Activated naive CD8-positive, alpha-beta T cell (primary cell): ENCODE data around the gene TNRC6B.
A peak's percentile ranks its signal among the peaks of the same experiment; 100 is the strongest.

Experiments
- H3K27ac Mint-ChIP-seq: one replicate; pipeline ENCODE4 v1.8.0; 2021; ENCODE audit warnings: mixed read lengths
- H3K27me3 Mint-ChIP-seq: one replicate; pipeline ENCODE4 v1.8.0; 2021; ENCODE audit warnings: mixed read lengths
- H3K36me3 Mint-ChIP-seq: one replicate; pipeline ENCODE4 v1.8.0; 2021; ENCODE audit warnings: mixed read lengths
- H3K4me1 Mint-ChIP-seq: one replicate; pipeline ENCODE4 v1.8.0; 2021; ENCODE audit warnings: low read depth, mixed read lengths
- H3K4me3 Mint-ChIP-seq: one replicate; pipeline ENCODE4 v1.8.0; 2021; ENCODE audit warnings: mild to moderate bottlenecking, mixed read lengths
- H3K9me3 Mint-ChIP-seq: one replicate; pipeline ENCODE4 v1.8.0; 2021; ENCODE audit warnings: low read depth, mixed read lengths

The TNRC6B gene

GRCh38 chr22:40322818-40323447, 145.2 kb downstream of the TNRC6B start:
- peaks cover 68% of the 10 kb centered on the region for H3K4me1 Mint-ChIP-seq
- H3K36me3 Mint-ChIP-seq, result peaks cover 19% of the 10 kb centered on the region
- no peaks in the 10 kb centered on the region for H3K9me3 Mint-ChIP-seq
- H3K4me3 Mint-ChIP-seq, result no peak overlapping the region
- H3K27me3 Mint-ChIP-seq, result no peaks in the 10 kb centered on the region
- peak overlapping the region; percentile 90 for H3K27ac Mint-ChIP-seq

GRCh38 chr22:40323681-40324171, 146.0 kb downstream of the TNRC6B start:
- no peaks in the 10 kb centered on the region for H3K9me3 Mint-ChIP-seq
- H3K36me3 Mint-ChIP-seq, result peaks cover 17% of the 10 kb centered on the region
- peaks cover 76% of the 10 kb centered on the region for H3K4me1 Mint-ChIP-seq
- peak overlapping the region; percentile 90 for H3K27ac Mint-ChIP-seq
- peak overlapping the region; percentile 76 for H3K4me3 Mint-ChIP-seq
- no peaks in the 10 kb centered on the region for H3K27me3 Mint-ChIP-seq

- Mint-ChIP-seq H3K36me3 (peaks cover 17% of the 10 kb centered on the region), H3K27ac (peak overlapping the region; percentile 90), H3K27me3 (no peaks in the 10 kb centered on the region), H3K4me3 (peak overlapping the region; percentile 76), H3K4me1 (peaks cover 86% of the 10 kb centered on the region), H3K9me3 (no peaks in the 10 kb centered on the region)
Observed at GRCh38 chr22:40324468-40325305, 147.0 kb downstream of the TNRC6B start.

GRCh38 chr22:40325315-40325714, 147.6 kb downstream of the TNRC6B start:
- H3K27me3 Mint-ChIP-seq, result no peaks in the 10 kb centered on the region
- H3K36me3 Mint-ChIP-seq, result peaks cover 17% of the 10 kb centered on the region
- peaks cover 92% of the 10 kb centered on the region for H3K4me1 Mint-ChIP-seq
- peak overlapping the region; percentile 90 for H3K27ac Mint-ChIP-seq
- peak overlapping the region; percentile 76 for H3K4me3 Mint-ChIP-seq
- no peaks in the 10 kb centered on the region for H3K9me3 Mint-ChIP-seq

DNA sequence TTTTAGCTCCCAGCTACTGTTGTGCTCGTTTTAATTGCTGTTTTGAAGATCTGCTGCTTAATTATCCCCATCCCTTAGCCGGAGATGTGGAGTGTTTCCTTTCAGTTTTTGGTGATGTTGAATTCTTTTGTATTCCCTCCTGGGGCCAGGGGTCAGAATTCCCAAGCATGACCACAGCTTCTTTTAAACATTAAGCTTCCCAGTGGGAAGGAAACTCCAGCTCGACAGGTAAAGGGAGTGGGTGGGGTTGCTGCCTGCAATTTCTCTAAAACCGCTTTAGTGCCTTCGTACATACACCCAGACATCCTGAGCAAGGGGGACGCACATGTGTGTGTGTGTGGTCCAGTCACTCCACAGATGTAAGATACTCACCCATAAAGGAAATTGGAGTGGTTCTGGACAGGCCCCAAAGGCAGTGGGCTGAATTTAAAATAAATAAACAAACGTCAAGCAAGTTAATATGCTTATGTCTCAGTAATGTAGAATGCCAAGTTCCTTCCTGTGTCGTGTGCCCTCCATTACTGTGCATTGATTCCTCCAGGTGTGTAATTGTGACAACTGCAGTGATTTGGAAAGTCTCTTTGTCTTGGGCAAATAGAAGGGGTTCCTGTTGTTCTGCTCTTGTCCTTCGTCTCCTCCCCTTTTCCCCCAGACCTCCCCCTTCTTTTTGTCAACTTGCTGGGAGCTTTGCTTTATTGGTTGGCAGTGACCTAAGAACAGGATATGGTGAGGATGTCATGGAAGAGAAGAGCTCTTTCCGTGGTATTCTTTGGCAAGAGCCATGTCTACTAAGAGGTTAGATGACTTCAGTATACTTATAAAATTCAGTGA, 149.4 kb downstream of the TNRC6B start:
- peaks cover 8% of the 10 kb centered on the region for H3K36me3 Mint-ChIP-seq
- peak overlapping the region; percentile 15 for H3K4me3 Mint-ChIP-seq
- H3K27me3 Mint-ChIP-seq, result no peaks in the 10 kb centered on the region
- H3K27ac Mint-ChIP-seq, result peak overlapping the region; percentile 90
- H3K4me1 Mint-ChIP-seq, result peaks cover 96% of the 10 kb centered on the region
- H3K9me3 Mint-ChIP-seq, result no peaks in the 10 kb centered on the region

- Mint-ChIP-seq H3K36me3 (peaks cover 3% of the 10 kb centered on the region), H3K27ac (peak overlapping the region; percentile 90), H3K4me3 (no peak overlapping the region), H3K27me3 (no peaks in the 10 kb centered on the region), H3K4me1 (peaks cover 98% of the 10 kb centered on the region), H3K9me3 (no peaks in the 10 kb centered on the region)
Observed at GRCh38 chr22:40328546-40329456, 151.1 kb downstream of the TNRC6B start.

GRCh38 chr22:40329466-40329865, 151.7 kb downstream of the TNRC6B start:
- Mint-ChIP-seq H3K4me1 (peaks cover 98% of the 10 kb centered on the region), H3K27me3 (no peaks in the 10 kb centered on the region), H3K36me3 (peaks cover 3% of the 10 kb centered on the region), H3K27ac (peak overlapping the region; percentile 90), H3K9me3 (no peaks in the 10 kb centered on the region), H3K4me3 (no peak overlapping the region)

DNA sequence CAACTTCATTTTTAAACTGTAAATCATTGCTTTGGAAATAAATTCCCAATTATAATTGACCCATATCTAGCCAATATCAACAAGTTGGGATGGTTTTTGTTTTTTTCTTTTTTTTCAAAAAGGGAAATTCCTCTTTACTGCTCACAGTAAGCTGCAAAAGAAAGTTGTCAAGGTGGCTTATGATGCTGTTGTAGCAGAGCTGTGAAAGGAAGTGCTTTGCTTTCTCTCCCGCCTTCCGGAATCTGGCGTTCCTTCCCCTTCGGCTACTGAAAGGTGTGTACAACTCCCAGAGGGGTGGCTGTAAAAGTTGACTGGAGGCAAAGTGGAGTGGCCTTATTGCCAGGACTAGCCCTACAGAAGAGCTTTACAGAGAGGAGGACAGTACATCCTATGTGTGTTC, 152.4 kb downstream of the TNRC6B start:
- Mint-ChIP-seq H3K4me1 (peaks cover 98% of the 10 kb centered on the region), H3K9me3 (no peaks in the 10 kb centered on the region), H3K27ac (peak overlapping the region; percentile 90), H3K36me3 (peaks cover 3% of the 10 kb centered on the region), H3K4me3 (peak overlapping the region; percentile 22), H3K27me3 (no peaks in the 10 kb centered on the region)

- Mint-ChIP-seq H3K4me3 (peak overlapping the region; percentile 23), H3K27me3 (no peaks in the 10 kb centered on the region), H3K9me3 (no peaks in the 10 kb centered on the region), H3K36me3 (peaks cover 3% of the 10 kb centered on the region), H3K27ac (peak overlapping the region; percentile 90), H3K4me1 (peaks cover 96% of the 10 kb centered on the region)
Observed at GRCh38 chr22:40330615-40331014, 152.9 kb downstream of the TNRC6B start.

GRCh38 chr22:40331706-40332105, 154.0 kb downstream of the TNRC6B start:
- H3K9me3 Mint-ChIP-seq, result no peaks in the 10 kb centered on the region
- H3K4me1 Mint-ChIP-seq, result peaks cover 96% of the 10 kb centered on the region
- H3K27me3 Mint-ChIP-seq, result no peaks in the 10 kb centered on the region
- H3K27ac Mint-ChIP-seq, result peak overlapping the region; percentile 91
- H3K36me3 Mint-ChIP-seq, result peaks cover 3% of the 10 kb centered on the region
- peak overlapping the region; percentile 40 for H3K4me3 Mint-ChIP-seq

DNA sequence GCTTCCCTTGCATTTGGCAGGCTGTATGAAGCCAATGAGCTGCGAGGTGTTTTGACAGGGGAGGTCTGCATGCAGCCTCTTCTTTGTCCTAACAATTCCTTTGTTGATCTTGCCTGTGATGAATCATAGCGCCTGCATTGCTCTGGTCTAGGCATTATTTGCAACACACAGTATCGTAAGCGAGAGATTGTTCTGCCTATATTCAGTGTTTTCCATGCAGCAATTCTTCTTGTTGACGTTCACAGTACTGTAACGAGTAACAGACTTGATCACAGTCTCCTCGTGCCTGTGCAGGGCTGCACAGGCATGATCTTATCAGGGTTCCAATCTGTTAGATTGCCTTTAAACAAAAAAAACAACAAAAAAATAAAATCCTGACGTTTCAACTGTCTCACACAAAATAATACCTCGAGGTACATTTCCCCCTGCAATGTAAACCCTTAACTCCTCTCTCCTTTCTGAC, 154.6 kb downstream of the TNRC6B start:
- peaks cover under 1% of the 10 kb centered on the region for H3K36me3 Mint-ChIP-seq

GRCh38 chr22:40334060-40334459, 156.3 kb downstream of the TNRC6B start:
- Mint-ChIP-seq H3K4me1 (peaks cover 77% of the 10 kb centered on the region), H3K4me3 (peak overlapping the region; percentile 68), H3K27ac (peak overlapping the region; percentile 91)

More for the DNA sequence above, 154.6 kb downstream of the TNRC6B start:
- H3K27me3 Mint-ChIP-seq, result no peaks in the 10 kb centered on the region
- peaks cover 90% of the 10 kb centered on the region for H3K4me1 Mint-ChIP-seq
- H3K27ac Mint-ChIP-seq, result peak overlapping the region; percentile 91
- no peaks in the 10 kb centered on the region for H3K9me3 Mint-ChIP-seq
- peak overlapping the region; percentile 80 for H3K4me3 Mint-ChIP-seq

DNA sequence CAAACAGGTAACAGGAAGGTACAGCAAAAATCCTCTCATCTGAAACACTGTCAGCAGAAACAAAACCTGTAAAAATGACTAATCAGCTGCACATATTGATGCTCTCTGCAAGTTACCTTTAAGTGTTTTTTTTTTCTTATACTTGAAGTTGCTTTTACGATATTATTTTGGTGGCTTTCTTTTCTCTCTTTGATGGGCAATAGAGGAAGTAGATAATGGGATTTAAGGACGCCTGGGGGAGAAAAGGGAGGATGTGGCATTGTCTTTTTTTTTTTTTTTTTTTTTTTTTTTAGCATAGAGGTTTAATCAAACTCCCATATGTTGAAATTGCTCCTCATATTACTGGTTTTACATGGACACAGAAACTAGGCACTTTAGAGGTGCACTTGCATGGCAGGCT, 157.2 kb downstream of the TNRC6B start:
- Mint-ChIP-seq H3K4me1 (peaks cover 69% of the 10 kb centered on the region), H3K36me3 (no peaks in the 10 kb centered on the region)

More at GRCh38 chr22:40334060-40334459, 156.3 kb downstream of the TNRC6B start:
- Mint-ChIP-seq H3K9me3 (no peaks in the 10 kb centered on the region), H3K27me3 (no peaks in the 10 kb centered on the region), H3K36me3 (no peaks in the 10 kb centered on the region)

DNA sequence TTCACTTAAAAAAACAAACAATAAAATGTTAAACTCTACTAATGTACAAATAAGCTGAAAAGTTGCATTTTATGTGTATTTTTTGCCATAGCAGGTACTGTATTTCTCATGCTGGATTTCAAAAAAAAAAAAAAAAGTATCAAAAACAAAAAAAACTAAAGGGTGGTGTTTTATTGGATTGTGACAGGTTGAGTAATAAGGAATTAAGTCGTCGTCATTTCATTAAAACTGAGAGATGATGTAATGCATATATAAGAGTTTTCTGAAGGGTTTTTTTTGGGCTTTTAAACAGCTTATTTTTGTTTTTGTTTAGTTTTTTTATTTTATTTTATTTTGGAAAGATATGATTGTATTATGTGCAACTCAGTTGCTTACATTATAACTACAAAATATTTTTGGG, 157.6 kb downstream of the TNRC6B start:
- H3K27ac Mint-ChIP-seq, result peak overlapping the region; percentile 55
- no peak overlapping the region for H3K4me3 Mint-ChIP-seq
- no peaks in the 10 kb centered on the region for H3K9me3 Mint-ChIP-seq
- H3K36me3 Mint-ChIP-seq, result no peaks in the 10 kb centered on the region
- peaks cover 67% of the 10 kb centered on the region for H3K4me1 Mint-ChIP-seq
- H3K27me3 Mint-ChIP-seq, result no peaks in the 10 kb centered on the region

More for the DNA sequence above, 157.2 kb downstream of the TNRC6B start:
- Mint-ChIP-seq H3K9me3 (no peaks in the 10 kb centered on the region), H3K27ac (peak overlapping the region; percentile 91), H3K27me3 (no peaks in the 10 kb centered on the region), H3K4me3 (peak overlapping the region; percentile 68)
